Thyroid gland (tissue), 4 donors: Measurements from ENCODE around the gene POLR3GL.

Experiments
- CTCF ChIP-seq, 6 experiments: fragments of 200-600 bp in 3 of 6; fragments of 450-650 bp in 3 of 6; sonication (generic) in 3 of 6; IDR thresholded peaks; one replicate each; pipeline ENCODE4 v1.5.1; 2016 to 2019; ENCODE audit warnings: antibody characterized with exemption in 6 of 6, mild to moderate bottlenecking in 2 of 6, inconsistent platforms in 1 of 6, moderate library complexity in 1 of 6
- POLR2A ChIP-seq, 2 donors: fragments of 450-650 bp; IDR thresholded peaks; one replicate each; pipeline ENCODE4 v1.6.1; 2017; ENCODE audit warnings: antibody characterized with exemption in 2 of 2, mild to moderate bottlenecking in 2 of 2, moderate library complexity in 1 of 2

GRCh38 chr1:145964328-145965118, at the start of gene POLR3GL, which contains the start of gene ANKRD34A:
- no peak for TF ChIP-seq CTCF (IDR thresholded peaks at IDR 0.05)
- peak in 1 of 2 donors; percentile 98 for TF ChIP-seq POLR2A (IDR thresholded peaks at IDR 0.05)
